GM19467 (cell line): Measurements from ENCODE around the gene FCGR3B.
A peak's percentile ranks its signal among the peaks of the same experiment; 100 is the strongest.
"Not testable (repeated sequence)": the region's sequence is repeated elsewhere in the genome, so short reads cannot be mapped to it uniquely, and the experiment has no call there.

Experiments used
- ATAC-seq: cut with Tn5 transposase; IDR thresholded peaks from one replicate; pipeline ENCODE4 v1.9.1; 2021; ENCODE audit warnings: mild to moderate bottlenecking, moderate library complexity; ENCODE audit not compliant: unreplicated experiment

Gene FCGR3B

DNA sequence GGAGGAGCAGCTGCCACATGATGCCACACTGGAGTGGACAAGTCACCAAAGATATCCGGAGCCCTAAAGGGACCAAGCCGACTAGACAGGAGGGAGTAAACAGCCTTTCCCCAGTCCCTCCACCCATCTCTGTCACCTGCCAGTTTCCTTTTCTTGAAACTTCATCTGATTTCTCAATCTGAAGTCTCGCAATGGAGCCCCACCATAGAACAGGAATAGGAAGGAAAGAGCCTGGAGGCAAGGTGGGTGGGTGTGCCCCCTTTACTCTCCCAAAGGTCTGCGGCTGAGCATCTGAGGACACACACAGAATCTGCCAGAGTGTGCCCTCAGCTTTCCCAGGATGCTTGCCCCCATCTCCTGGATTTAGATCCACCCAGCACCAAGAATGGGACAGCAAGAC is at the start of gene FCGR3B:
Gene FCGR3B (minus strand): TSS at position 101 of the 400 bp plus-strand sequence. CDS start 82 bp downstream, at position 19.
- ATAC-seq = no peak

DNA sequence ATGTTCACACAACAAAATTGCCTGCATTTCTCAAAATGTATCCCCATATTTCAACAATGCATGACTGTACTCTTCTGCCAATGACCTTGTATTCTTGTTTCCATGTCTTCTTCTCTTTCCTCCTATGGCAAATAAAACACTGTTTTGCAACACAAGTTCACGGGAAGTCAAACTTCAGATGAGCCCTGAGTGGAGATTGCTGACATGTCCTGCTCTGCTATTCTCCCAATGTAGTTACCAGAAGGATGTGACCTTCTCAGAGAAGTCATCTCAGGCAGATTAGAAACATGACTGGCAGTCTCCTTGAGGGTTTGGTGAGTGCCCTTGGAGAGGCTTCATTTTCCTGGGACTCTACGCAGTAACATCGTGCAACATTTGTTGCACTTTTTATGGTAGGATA is 47.5 kb upstream of the FCGR3B start:
- no peak for ATAC-seq

DNA sequence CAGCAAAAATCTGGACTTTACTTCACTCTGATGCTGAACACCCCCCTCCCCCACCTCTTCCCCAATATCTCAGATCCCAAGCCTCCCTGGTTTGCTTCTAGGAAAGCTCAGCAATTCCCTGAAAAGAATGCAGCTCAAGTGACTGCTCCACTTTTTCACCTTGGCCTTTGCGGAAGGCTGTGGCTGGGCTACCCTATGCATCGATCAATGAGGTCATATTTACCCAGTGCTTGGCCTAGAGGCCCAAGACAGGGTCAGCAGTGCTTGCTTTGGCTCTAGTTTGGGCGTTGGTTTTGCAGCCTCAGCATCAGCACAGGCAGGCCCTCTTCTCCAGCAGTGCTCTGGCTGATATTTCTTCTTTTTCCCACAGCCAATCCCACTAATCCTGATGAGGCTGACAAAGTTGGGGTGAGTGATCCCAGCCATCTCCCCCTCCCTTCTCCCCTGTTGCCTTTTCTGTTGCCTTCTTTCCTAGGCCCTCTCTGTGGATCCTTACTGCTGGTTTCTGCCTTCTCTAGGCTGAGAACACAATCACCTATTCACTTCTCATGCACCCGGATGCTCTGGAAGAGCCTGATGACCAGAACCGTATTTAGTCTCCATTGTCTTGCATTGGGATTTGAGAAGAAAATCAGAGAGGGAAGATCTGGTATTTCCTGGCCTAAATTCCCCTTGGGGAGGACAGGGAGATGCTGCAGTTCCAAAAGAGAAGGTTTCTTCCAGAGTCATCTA is 46.1 kb upstream of the FCGR3B start:
- ATAC-seq = no peak

DNA sequence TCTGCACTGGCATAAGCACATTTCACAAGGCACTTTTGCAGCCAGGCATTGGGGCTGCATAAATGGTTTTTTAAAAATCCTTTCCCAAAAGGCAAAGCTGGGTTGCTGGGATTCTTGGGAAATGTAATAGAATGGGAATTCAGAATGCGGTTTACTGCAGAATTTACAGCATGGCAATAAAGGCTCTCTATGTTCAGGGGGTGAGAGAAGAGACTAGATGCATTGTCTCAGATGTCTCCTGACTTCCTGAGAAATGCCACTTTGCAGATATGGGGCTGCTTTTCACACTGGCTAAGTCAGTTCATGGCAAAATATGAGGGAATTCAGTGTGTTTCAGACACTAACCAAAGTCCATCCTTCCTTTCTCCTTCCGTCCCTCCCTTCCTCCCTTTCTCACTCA is 45.5 kb upstream of the FCGR3B start:
- ATAC-seq = no peak

DNA sequence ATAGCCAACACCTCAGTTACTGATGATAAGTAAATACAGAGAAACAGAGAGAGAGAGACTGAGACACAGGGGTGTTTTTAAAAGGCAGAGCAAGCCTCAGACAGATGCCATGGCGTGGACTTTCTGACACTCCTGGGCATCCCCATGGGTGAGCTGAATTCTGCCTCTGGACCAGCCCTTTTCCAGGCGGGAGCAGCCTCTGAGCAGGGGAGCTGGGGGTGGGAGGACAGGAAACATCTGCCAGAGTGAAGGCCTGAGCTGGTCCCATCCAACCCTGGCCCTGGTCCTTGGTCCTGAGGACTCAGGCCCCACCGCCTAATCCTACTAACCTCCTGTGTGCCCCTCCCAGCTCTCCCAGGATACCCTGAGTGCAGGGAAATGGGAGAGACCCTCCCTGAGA is 43.9 kb upstream of the FCGR3B start:
- ATAC-seq = not testable (repeated sequence)

DNA sequence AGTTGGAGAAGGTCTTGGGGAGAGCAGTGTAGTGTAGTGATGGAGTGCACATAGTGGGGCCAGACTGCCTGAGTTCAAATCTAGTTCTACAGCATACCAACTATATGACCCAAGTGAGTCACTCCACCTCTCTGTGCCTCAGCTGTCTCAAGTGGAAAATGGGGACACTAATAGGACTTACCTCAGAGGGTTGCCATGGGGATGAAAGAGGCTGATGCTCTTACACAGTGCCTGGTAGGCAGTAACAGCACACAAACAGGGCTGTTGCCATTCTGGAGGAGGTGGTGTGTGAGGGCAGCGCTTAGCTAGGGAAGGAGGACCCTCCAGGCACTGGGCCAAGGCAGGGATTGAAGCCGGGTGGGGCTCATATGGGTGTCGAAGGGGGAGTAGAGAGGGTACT is 43.5 kb upstream of the FCGR3B start:
- not testable (repeated sequence) for ATAC-seq

DNA sequence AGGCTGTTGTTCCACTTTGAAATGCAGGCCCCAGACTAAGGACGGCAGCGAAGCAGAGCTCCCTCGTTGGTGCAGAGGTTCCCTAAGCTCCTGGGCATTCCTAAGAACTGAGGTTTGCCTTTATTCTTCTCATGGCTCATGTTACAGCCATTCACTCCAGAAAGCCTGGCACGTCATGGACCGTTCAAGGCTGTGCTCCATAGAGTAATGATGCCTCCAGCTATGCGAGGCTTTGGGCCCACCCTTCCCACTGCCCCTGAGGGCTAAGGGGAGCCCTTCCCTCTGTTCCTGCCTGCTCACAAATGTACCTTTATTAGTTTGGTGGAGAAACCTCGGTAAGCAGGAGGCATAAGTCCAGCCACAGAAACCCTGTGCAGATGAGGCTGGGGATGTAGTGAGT is 42.5 kb upstream of the FCGR3B start:
- ATAC-seq = not testable (repeated sequence)

DNA sequence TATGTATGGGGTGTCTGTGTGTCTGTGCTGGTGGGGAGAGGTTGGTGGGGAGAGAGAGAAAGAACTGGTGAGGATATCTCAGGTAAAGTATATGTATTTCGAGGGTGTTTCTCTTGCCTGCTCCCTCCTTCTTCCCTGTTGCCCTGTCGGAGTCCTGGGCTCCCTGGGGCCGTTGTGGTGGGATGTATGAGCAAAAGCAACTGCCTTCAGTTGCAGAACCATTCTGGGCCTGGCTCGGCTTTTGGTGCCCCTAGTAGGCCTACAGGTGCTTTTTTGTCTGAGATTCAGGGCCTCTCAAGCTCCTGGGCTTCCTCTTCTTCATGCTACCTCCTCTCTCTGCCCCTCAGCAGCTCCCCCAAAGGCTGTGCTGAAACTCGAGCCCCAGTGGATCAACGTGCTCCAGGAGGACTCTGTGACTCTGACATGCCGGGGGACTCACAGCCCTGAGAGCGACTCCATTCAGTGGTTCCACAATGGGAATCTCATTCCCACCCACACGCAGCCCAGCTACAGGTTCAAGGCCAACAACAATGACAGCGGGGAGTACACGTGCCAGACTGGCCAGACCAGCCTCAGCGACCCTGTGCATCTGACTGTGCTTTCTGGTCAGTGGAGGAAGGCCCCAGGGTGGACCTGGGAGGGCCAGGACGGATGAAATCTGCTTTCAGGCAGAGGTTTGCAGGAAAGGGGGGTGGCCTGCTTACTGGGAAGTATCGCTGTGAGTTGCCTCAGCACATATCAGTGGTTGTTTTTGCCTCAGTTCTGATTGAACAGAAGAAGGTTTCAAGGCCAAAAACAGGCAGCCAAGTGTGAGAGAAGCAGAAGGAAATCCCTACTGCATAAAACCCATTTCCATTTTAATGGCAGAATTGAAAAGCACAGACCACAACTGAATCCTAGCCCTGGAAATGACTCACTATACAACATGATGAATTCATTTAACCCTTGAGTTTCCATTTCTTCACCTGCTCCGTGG is 40.4 kb upstream of the FCGR3B start:
- not testable (repeated sequence) for ATAC-seq

DNA sequence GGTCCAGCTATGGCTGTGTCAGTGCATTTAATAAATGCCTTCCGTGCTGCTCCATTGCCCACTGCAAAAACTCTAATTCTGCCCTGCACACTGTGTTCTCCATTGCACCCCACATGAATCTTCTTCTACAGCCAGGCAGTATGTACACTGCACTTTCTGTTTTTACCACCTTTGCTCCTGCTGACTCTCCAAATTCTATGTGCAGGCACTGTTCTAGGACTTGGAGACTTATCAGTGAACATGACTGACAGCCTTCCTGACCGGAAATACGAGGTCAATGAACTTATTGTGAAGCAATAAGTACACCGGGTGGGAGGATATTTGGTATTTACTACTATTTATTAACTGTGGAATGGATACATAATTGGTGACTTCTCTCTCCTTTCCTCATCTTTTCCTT is 33.7 kb upstream of the FCGR3B start:
- ATAC-seq = not testable (repeated sequence)

DNA sequence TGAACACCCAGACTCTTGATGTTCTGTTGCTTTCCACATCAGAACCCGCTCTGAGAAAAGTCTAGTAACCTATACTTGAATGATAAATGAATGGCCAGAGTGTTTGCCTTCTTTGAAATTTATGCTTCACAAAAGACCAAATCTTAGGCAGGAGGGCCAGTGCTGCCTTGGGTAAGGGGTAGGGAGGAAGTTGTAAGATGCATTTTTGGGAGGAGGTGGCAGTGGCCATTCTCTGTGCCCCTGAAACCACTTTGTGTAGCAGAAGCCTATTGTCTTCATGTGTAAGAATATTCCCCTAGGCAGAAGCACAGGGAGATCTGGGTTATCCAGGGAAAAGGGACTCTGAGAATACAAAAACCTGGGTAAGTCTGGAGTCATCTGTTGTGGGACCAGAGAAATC is 32.6 kb upstream of the FCGR3B start:
- not testable (repeated sequence) for ATAC-seq

DNA sequence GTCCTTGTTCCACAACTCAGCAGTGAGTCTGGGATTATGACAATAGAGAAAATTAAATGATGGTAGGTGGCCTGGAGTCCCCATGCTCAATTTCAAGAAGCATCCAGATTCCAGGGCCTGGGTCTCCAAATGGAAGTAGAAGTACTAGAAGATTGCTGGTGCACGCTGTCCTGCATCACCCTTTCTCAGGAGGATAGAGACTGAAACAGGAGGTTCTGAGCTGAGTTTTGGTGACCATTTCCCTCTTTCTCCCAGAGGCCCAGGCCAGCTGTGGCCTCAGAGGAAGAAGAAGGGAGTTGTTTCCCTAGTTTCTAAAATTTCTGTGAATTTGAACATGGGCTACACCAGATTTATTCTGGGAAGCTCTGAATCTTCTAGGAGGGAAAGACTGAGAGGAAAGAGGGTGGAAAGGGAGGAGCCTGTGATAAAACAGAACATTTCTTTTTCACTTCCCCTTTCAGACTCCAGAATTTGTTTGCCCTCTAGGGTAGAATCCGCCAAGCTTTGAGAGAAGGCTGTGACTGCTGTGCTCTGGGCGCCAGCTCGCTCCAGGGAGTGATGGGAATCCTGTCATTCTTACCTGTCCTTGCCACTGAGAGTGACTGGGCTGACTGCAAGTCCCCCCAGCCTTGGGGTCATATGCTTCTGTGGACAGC is 31.8 kb upstream of the FCGR3B start, which contains the start of gene FCGR2B:
Gene FCGR2B (plus strand): TSS at position 460 of the 656 bp plus-strand sequence. CDS start 99 bp downstream, at position 559.
- ATAC-seq = peak; percentile 65

DNA sequence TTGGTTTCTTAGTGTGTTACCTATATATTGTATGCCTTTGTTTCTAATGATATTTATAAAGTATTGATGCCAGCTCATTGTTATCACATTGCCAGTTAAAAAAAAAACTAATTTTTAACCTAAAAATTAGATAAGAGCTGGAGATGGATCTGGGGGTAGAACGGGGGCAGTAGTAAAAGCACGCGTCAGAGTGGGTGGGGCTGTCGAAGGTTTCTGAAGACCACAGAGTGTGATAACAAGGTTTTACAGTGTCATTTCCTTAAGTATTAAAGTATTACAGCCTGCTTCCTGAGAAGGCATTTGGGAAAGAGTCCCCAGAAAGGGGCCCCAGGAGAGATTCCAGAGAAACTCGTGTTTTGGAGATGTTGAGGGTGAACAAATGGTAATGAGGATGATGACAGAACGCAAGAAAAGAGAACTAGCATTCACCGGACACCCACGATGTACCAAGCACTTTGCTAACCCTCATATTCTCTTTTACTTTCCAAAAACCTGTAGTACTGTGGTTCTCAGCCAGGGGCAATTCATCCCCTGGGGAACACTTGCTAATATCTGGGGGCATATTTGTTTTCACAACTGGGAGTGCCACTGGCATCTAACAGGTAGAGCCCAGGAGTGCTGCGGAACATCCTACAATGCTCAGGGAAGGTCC is 30.8 kb upstream of the FCGR3B start:
- not testable (repeated sequence) for ATAC-seq

DNA sequence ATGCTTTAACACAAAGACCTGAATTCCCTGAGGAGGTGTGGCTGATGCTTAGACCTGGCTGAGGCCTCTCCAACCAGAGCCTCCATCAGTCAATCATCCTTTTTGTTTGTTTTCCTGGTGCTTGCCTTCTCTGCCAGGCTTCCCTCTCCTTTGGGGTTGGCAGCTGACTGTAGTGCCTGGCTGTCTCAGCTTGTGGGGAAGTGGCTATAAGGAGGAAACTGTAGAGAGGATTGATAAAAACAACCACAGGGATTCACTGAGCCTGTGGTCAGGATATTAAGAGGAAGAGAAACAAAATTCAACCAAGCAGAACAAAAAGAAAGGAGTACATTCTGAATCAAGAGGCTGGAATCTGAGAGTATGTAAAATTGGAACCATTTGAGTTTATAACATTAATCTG is 27.5 kb upstream of the FCGR3B start:
- not testable (repeated sequence) for ATAC-seq

DNA sequence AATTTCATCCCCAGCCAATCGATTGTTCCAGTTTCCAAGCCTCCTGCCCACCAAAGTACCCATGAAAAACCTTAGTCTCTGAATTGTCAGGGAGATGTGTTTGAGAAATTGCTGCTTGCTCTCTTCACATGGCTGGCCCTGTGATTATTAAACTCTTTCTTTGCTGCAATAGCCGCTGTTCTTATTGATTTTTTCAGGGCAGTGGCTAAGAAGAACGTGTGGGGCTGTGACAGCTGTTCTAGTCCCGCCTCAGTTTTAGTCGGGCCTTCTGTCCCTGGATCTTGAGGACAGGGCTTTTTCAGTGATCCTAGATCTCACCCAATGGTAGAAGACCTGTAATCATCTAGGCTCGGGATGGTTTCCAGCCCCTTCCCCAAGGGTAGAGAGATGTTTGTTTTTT is 23.0 kb upstream of the FCGR3B start:
- not testable (repeated sequence) for ATAC-seq

DNA sequence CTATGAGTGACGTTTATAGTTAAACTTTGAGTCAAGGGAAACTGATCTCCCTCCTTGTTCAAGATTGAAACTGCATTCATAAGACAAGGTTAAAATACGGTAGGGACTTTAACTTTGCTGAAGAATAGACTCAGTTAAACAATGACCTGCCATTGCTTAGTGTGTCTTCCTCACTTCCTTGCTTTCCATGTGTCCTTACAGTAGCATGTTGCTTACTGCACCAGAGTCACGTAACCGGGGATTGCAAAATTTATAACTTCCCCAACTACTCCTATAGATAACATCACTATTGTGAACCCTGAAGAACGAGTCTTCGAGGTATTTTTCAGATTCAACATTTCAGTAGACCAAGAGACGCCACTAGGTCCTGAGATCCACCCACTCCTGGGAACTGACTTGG is 22.6 kb upstream of the FCGR3B start:
- not testable (repeated sequence) for ATAC-seq

DNA sequence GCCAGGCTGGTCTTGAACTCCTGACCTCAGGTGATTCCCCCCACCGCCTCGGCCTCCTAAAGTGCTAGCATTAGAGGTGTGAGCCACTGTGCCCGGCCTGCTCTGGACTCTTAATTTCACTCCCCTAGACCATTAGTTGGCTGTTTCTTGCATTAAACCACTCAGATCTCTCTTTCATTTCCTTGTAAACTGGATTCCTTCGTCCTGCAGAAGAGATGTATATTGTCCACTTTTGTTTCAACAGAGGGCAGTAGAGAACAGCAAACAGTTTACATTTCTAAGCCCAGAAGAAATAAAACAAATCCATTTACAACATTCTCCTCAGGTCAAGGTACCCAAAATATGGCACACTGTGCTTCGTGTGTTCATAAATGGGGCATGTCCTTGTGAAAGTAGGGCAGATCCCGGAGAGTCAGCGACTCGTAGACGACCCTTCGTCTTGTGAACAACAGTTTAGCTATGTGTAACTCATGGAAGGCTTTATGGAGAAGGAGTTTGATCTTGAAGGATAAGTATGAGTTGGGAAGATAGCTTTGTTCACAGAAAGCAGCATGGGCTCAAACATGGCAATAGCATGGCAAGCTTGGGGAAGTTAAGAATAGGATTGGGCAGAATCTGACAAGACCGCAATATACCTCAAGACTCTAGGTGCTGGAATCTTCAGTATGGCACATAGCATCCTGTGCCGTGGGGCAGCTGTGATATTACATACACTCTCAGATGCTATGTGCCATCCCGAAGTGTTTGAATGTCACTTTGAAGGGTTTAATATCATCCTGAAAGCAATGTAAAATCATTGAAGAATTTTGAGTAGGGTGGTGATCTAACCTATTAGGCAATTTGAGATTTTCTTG is 16.8 kb upstream of the FCGR3B start:
- peak; percentile 47 for ATAC-seq

DNA sequence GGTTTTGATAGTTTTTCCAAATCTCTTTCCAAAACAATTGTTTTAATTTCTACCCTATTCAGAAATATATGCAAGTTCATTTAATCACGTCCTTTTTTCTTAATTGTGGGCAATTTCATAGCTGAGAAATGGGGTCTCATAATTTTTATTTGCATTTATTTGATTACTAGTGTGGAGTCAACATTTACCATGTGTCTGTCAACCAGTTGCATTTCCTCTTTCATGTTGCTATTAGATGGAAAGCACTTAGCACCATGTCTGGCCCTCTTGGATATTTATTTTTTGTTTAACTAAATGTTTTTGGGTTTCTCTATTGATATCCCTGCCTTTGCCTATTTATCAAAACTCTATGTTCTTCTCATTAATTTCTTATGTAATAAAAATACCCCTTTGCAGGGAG is 13.9 kb upstream of the FCGR3B start:
- ATAC-seq = not testable (repeated sequence)

DNA sequence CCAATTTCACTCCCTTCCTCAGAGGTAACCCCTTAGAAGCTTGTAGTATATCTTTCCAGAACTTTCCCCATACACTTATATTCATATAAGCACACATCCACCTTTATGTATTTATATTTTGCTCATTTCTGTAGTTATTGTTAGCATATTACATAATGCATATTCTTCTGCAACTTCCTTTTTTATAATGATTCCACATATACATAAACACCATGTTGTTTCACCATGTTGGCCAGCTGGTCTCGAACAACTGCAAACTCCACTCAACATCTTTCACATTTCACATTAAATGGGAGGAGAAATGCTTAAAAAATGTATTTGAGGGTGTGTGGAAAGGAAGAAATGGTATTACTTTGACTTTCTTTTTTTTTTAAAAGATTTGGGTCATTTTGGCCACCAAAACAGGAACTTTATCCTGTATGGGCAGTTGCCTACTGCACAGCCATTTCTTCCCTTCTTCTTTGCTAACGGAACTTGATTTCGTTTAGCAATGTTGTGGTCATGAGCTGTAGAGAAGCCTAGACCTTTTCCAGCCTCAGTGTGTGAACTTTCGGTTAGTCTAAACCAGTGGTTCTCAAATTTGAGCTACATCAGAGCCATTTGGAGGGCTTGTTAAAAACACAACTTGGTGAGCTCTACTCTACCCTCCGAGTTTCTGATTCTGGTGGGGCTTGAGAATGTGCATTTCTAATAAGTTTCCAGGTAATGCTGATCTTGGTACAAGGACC is 12.7 kb upstream of the FCGR3B start:
- not testable (repeated sequence) for ATAC-seq

DNA sequence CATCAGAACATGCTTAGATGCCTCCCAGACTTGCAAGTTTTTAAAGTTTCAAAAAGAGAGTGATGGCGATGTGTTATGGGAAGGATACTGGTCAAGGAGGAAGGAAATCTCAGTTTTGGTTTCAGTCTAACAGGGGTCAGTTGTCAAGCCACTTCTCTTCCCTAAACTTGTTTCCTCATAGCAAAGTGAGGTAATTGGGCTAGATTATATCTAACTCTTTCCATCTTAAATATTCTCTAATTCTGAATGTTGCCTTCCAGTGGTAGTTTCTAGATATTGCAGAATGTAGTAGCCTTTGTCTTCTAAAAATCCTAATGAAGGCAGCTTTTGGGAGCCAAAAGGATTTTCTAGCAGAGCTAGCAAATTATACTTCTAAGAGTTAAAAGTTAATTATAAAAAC is 11.7 kb upstream of the FCGR3B start:
- not testable (repeated sequence) for ATAC-seq
